Motor neuron (in vitro differentiated cells): ENCODE measurements around the gene HRH2. TPM values are rescaled to one million over a fixed set of nuclear protein-coding genes. Genes with fewer than 3 reads are reported as not detected.

ENCODE experiments used
- ATAC-seq, 8 experiments: fragments of 200-7000 bp; cut with Tn5 transposase; replicated peaks in 6 of 8; 2 replicates each; pipeline ENCODE4 v1.8.0; 2021; ENCODE audit warnings: mild to moderate bottlenecking in 8 of 8, moderate library complexity in 8 of 8
- H3K27ac ChIP-seq, 2 donors: fragments of 250-450 bp; sonication (Bioruptor Pico); 2 replicates each; pipeline ENCODE4 v1.9.0; 2021; ENCODE audit warnings: antibody characterized with exemption in 2 of 2, mild to moderate bottlenecking in 2 of 2, moderate library complexity in 1 of 2
- H3K4me1 ChIP-seq, 2 donors: fragments of 250-450 bp; sonication (Bioruptor Pico); replicated peaks in 1 of 2; 2 replicates each; pipeline ENCODE4 v1.6.1; 2021; ENCODE audit warnings: antibody characterized with exemption in 2 of 2, mild to moderate bottlenecking in 2 of 2, moderate library complexity in 1 of 2
- H3K4me3 ChIP-seq, 5 donors: fragments of 250-450 bp; sonication (Bioruptor Pico); 2 replicates each; pipeline ENCODE4 v1.9.0; 2021; ENCODE audit warnings: antibody characterized with exemption in 5 of 5, mild to moderate bottlenecking in 5 of 5, moderate library complexity in 4 of 5
- WGBS, 10 experiments: fragments of 450-650 bp; shearing (Covaris generic); methylation state at CpG; one replicate each; pipeline ENCODE4 v1.0.0; 2022; 5-methylcytosine and 5-hydroxymethylcytosine counted together
- in situ Hi-C, 9 experiments: fragments of 400-800 bp; cut with MboI; loops; one replicate each; pipeline ENCODE4 v1.15.0; 2021; ENCODE audit warnings: low sequenced_read_pairs in 9 of 9, low pct_unique_long_range_greater_than_20kb in 2 of 9; ENCODE audit not compliant: unreplicated experiment in 9 of 9
- total RNA-seq, 8 experiments: library from RNA; unstranded; fragments of 300-600 nt; gene quantifications; 2 replicates each; pipeline versions ENCODE4 v1.2.3 to v1.2.4, GENCODE V29; 2022

The HRH2 gene
- total RNA-seq, 8 experiments from 2014 or later, result 0.42 to 7.2 (median 0.68) TPM

GRCh38 chr5:175668006-175668405 lies 10.1 kb downstream of the HRH2 start:
- H3K4me3 ChIP-seq, result no peak overlapping the region
- in situ Hi-C loops, result no loop called here
- WGBS, 10 experiments, result 27 to 100% (median 88%) methylated on average over 1 to 3 of the region's 5 CpGs; no CpG with 5 or more reads in 4 of the 10 experiments
- no peak for ATAC-seq
- no peaks in the 10 kb centered on the region for H3K4me1 ChIP-seq
- H3K27ac ChIP-seq, result no peak overlapping the region

GRCh38 chr5:175670372-175670771 lies 12.5 kb downstream of the HRH2 start:
- ATAC-seq, result no peak
- H3K27ac ChIP-seq, result no peak overlapping the region
- 17 to 100% (median 80%) methylated on average over 1 to 3 of the region's 3 CpGs; no CpG with 5 or more reads in 7 of the 10 experiments for WGBS, 10 experiments
- no peak overlapping the region for H3K4me3 ChIP-seq
- H3K4me1 ChIP-seq, result no peaks in the 10 kb centered on the region
- in situ Hi-C loops, result no loop called here

DNA sequence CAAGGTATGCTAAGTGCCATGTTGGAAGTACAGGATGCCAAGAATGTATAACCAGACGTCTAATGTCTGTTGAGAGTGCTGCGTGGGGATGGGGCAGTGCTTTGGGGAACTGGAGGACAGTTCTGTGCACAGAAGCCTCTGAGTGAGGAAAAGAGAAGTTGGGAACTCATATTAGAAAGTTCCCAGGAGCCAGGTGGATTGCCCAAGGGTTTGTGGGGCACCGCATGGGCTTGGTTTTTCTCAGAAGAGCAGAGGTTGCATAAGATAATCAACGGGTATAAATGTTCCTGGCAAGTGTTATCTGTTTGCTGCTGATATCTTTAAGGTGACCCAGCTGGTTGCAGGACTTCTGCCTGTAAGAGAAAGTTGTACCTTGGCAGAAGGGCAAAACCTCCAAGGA lies 13.1 kb downstream of the HRH2 start:
- H3K4me3 ChIP-seq, result no peak overlapping the region
- in situ Hi-C loops, result no loop called here
- H3K27ac ChIP-seq, result no peak overlapping the region
- WGBS, 10 experiments, result 0 to 100% (median 53%) methylated on average over 1 to 4 of the region's 4 CpGs; no CpG with 5 or more reads in 1 of the 10 experiments
- no peaks in the 10 kb centered on the region for H3K4me1 ChIP-seq
- ATAC-seq, result no peak

DNA sequence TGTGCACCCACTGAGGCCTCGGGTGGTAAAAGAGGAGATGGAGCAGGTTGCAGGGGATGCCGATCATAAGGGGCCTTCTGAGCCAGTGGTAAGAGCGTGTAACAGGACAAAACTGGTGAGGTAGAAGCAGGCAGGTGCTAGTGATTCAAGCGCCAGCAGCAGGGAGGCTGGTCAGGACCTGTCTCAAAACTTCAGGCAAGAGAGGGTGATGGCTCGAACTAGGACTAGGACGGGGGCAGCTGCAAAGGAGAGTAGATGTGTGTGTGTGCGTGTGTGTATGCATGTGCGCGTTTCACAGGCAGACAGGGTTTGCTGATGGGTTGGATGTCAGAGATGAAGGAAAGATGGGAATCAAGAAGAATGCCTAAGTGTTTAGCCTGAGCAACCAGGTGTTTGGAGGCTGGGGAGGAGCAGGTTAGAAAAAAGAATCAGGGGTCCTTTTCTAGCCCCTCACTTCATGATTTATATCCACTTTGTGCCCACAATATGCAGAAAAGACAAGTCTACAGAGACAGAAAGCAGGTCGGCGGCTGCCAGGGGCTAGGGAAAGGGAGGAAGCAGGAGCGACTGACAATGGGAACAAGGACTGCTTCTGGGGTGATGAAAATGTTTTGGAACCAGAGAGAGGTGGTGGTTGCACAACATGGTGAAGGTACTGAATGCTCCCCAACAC lies 15.2 kb downstream of the HRH2 start:
- WGBS, 10 experiments, result 8 to 85% (median 63%) methylated on average over 2 to 10 of the region's 12 CpGs; no CpG with 5 or more reads in 1 of the 10 experiments
- ATAC-seq, result no peak
- no peak overlapping the region for H3K4me3 ChIP-seq
- no peak overlapping the region for H3K27ac ChIP-seq
- no peaks in the 10 kb centered on the region for H3K4me1 ChIP-seq
- in situ Hi-C loops, result no loop called here

GRCh38 chr5:175674731-175675346 lies 17.0 kb downstream of the HRH2 start:
- in situ Hi-C loops, result no loop called here
- WGBS, 10 experiments, result 56 to 100% (median 82%) methylated on average over 1 to 4 of the region's 5 CpGs; no CpG with 5 or more reads in 1 of the 10 experiments
- no peak overlapping the region for H3K4me3 ChIP-seq
- no peaks in the 10 kb centered on the region for H3K4me1 ChIP-seq
- ATAC-seq, result no peak
- H3K27ac ChIP-seq, result no peak overlapping the region

DNA sequence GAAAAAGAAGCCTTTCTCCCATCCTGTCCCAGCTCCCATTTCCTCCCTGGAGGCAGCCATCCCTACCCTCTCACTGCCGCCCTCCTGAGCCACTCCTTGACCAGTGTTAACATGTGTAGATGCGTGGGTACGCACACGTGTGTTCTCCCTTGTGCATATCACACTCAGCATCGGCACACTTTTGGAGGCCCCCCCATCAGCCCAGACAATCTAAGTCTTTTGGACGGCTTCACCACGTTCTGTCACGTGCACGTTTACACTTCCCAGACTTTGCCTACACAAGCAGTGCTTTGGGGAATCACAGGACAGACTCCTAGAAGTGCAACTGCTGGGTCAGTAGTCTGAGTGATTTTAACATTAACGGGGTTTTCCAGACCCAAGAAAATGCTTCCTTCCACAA lies 18.0 kb downstream of the HRH2 start:
- ATAC-seq, result peak in 1 of 8 experiments; percentile 15
- Histone ChIP-seq H3K4me3 (no peak overlapping the region), H3K4me1 (peaks cover 3 to 4% of the 10 kb centered on the region in 2 donors), H3K27ac (no peak overlapping the region)
- in situ Hi-C loops, result no loop called here
- WGBS, 10 experiments, result 35 to 100% (median 73%) methylated on average over 1 to 5 of the region's 10 CpGs; no CpG with 5 or more reads in 2 of the 10 experiments

DNA sequence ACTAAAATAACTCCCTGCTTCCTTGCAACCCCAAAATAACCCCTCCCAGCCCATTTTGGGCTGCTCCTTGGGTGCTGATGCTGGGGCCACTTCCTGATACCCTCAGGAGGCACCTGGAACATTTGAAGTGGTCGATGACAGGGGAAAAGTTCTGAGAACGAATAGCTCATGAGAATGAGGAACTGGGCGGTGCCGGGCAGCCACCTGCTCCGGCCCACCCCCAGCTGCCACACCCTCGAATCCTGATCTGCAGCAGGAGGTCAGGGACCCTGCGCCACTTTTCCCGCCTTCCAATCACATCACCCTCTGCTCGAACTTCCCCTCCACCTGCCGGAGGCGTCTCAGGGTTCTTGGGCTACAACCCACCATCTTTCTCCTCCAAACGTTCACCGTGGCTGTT lies 19.7 kb downstream of the HRH2 start:
- H3K4me3 ChIP-seq, result no peak overlapping the region
- H3K27ac ChIP-seq, result no peak overlapping the region
- 42 to 92% (median 74%) methylated on average over 2 to 7 of the region's 13 CpGs; no CpG with 5 or more reads in 4 of the 10 experiments for WGBS, 10 experiments

GRCh38 chr5:175678074-175678473 lies 20.2 kb downstream of the HRH2 start:
- H3K4me1 ChIP-seq, result peaks cover 12 to 20% of the 10 kb centered on the region in 2 donors
- ATAC-seq, result no peak
- WGBS, 10 experiments, result 40 to 70% (median 50%) methylated on average over 2 to 7 of the region's 10 CpGs; no CpG with 5 or more reads in 5 of the 10 experiments
- in situ Hi-C loops, result no loop called here
- H3K27ac ChIP-seq, result no peak overlapping the region
- H3K4me3 ChIP-seq, result no peak overlapping the region

More for the DNA sequence above, 19.7 kb downstream of the HRH2 start:
- H3K4me1 ChIP-seq, result peaks cover 12 to 20% of the 10 kb centered on the region in 2 donors
- no peak for ATAC-seq
- in situ Hi-C loops, result no loop called here

DNA sequence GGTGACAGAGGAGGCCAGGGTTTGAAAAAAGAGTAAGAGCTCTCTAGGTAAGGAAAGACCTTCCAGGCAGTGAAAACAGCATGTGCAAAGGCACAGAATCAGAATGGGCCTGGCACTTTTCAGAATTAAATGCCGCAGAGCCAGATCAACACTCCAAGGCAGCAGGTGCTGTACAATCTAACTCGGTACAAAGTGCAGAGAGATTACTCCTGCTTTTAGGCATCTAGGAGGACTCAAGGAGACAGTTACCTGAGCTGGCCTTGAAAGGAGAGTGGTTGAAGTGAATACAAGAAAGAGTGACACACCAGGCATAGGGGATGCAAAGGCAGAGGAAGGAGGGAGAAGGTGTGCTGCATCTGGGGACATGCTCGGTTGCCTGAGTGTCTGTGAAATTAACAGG lies 21.5 kb downstream of the HRH2 start:
- H3K4me1 ChIP-seq, result peaks cover 12 to 20% of the 10 kb centered on the region in 2 donors
- H3K27ac ChIP-seq, result no peak overlapping the region
- in situ Hi-C loops, result no loop called here
- no peak for ATAC-seq
- no peak overlapping the region for H3K4me3 ChIP-seq
- 62 to 93% (median 85%) methylated on average over 1 to 3 of the region's 3 CpGs; no CpG with 5 or more reads in 4 of the 10 experiments for WGBS, 10 experiments

- Histone ChIP-seq H3K27ac (no peak overlapping the region), H3K4me3 (no peak overlapping the region), H3K4me1 (peaks cover 12 to 20% of the 10 kb centered on the region in 2 donors)
- in situ Hi-C loops, result no loop called here
- ATAC-seq, result no peak
- WGBS, 10 experiments, result 60 to 100% (median 80%) methylated on average over 1 to 7 of the region's 8 CpGs; no CpG with 5 or more reads in 4 of the 10 experiments
Observed at GRCh38 chr5:175680020-175680419, 22.1 kb downstream of the HRH2 start.

DNA sequence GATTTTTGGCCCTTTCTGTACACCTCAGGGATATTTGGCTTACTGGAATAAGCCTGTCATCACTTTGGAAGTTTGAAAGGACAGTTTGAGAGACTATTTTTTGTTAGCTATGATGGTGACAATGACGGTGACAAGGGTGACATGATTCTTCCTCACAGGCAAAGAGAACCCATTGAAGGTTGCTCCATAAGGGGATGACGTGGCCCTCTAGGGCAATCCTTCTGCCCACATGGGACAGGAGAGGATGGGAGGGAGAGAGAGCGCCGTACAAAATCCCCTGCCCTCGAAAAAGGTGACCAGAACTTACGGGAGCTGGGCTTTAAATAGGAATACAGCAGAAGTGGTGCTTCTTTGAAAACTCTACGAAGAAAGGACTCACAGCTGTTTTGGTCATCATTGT lies 22.6 kb downstream of the HRH2 start:
- H3K4me3 ChIP-seq, result no peak overlapping the region
- no peak overlapping the region for H3K27ac ChIP-seq
- ATAC-seq, result no peak
- H3K4me1 ChIP-seq, result peaks cover 12 to 20% of the 10 kb centered on the region in 2 donors
- in situ Hi-C loops, result no loop called here
- 55 to 84% (median 74%) methylated on average over 2 to 7 of the region's 7 CpGs; no CpG with 5 or more reads in 3 of the 10 experiments for WGBS, 10 experiments

DNA sequence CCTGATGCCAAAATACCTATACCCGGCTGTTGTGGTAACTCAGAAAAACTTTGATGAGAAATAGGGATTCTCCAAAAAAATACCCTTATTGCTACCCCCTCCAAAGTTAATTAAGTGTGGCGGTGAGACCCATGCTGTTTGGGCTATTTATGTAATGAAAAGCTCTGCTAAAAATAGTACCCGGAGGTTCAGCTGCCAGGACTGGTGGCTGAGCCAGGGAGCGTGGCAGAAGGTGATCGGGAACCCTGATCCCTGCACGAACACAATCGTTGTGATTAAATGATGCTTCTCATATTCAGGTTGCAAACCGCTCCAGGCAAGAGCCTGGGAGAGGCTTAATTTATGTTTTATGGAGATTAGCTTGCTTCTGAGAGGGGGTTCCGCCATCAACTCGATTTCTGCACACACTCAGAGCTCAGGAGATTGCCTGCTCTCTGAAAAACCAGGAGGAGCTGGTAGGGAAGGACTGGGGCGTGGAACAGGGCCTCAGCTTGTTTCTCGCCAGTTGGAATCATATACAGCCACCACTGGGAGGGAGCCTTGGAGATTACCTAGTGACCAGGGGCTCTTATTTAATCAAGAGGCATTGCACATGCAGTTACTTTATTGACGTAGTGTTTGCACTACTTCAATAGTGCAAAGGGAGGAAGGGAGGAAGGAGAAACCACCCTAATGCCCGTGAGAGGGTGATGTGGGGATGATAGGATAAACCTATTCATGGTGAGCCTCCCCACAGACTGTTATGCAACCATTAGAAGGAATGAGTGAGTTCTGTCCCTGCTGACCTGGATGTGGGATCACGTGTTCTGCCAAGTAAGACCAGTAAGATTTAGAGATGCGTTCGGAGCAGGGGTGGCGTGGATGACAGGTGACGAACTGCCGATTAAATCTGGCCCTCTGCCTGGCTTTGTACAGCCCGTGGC lies 23.4 kb downstream of the HRH2 start:
- ATAC-seq, result peak; percentile 79 to 92 (median 88)
- 0 to 100% (median 59%) methylated on average over 2 to 18 of the region's 21 CpGs for WGBS, 10 experiments
- Histone ChIP-seq H3K4me3 (no peak overlapping the region), H3K4me1 (peaks cover 12 to 20% of the 10 kb centered on the region in 2 donors), H3K27ac (peak overlapping the region; percentile 1 to 46)
- in situ Hi-C loops, result no loop called here

GRCh38 chr5:175681968-175682340 lies 24.1 kb downstream of the HRH2 start:
- WGBS, 10 experiments, result 0 to 96% (median 75%) methylated on average over 5 to 12 of the region's 12 CpGs; no CpG with 5 or more reads in 2 of the 10 experiments
- H3K4me3 ChIP-seq, result no peak overlapping the region
- H3K4me1 ChIP-seq, result peaks cover 12 to 20% of the 10 kb centered on the region in 2 donors
- ATAC-seq, result peak in 6 of 8 experiments; percentile 11 to 76 (median 40)
- in situ Hi-C loops, result no loop called here
- H3K27ac ChIP-seq, result no peak overlapping the region
